ENCODE data around the gene CORO2A.

- TF ChIP-seq CTCF (IDR thresholded peaks at IDR 0.05) (no peak), POLR2A (IDR thresholded peaks at IDR 0.05) (no peak)
Observed at GRCh38 chr9:98124637-98125426, 67.6 kb downstream of the CORO2A start.
